Astrocyte of the cerebellum (primary cell): Measurements from ENCODE around the gene RFLNA.
A peak's percentile ranks its signal among the peaks of the same experiment; 100 is the strongest.

Experiments
- DNase-seq: peaks from one replicate; pipeline ENCODE4 v3.0.0-alpha.2; 2011; ENCODE audit warnings: low read depth
- H3K4me3 ChIP-seq: 2 replicates; pipeline ENCODE4 v1.5.1; 2011; ENCODE audit warnings: mild to moderate bottlenecking, low read depth, low read length, moderate library complexity
- CTCF ChIP-seq: IDR thresholded peaks from 2 replicates; pipeline ENCODE4 v1.5.1; 2012; ENCODE audit warnings: low read length, low read depth, moderate library complexity, mild to moderate bottlenecking; ENCODE audit errors: missing control alignments
- in situ Hi-C: cut with HindIII; loops from 2 replicates; pipeline ENCODE4 v1.10.0; 2017; ENCODE audit warnings: low sequenced_read_pairs

Gene RFLNA

GRCh38 chr12:124281309-124281708 lies 13.6 kb upstream of the RFLNA start:
- TF ChIP-seq CTCF, result no peak
- H3K4me3 ChIP-seq, result no peak overlapping the region
- DNase-seq, result no peak
- in situ Hi-C loops, result no loop called here

DNA sequence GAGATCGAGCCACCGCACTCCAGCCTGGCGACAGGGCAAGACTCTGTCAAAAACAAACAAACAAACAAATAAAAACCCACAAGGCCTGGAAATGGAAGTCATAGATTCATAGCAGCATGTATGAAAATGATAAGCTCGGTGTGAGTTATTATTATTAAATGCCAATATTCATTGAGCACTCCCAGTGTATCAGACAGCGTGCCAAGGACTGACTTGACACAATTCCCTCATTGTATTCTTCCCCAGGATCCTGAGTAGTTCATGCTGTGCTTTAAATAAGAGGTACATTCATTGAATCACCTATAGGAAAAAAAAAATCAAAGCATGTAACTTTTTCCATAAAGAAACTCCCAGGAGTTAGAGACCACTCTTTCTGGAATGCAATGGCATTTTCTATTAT lies 12.6 kb upstream of the RFLNA start:
- DNase-seq, result no peak
- no peak for TF ChIP-seq CTCF
- H3K4me3 ChIP-seq, result no peak overlapping the region
- in situ Hi-C loops, result no loop called here

DNA sequence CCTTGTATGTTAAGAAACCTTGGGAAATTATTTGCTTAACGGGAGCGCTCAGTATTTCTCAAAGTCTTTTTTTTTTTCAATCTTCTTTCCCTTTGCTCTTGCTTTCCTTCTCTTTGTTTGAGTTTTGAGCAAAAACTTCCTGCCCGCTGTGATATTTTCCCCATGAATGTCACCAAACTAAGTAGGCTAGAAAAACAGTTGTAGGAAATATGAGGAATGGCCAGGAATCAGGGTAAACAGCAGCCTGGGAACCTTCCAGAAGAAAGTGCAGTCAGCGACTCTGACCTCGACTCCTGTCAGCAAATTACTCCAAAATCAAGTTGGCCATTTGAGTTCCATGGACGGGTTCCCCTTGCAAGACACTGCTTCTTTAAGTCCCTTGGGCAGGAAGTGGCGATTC lies 11.6 kb upstream of the RFLNA start:
- DNase-seq, result no peak
- TF ChIP-seq CTCF, result no peak
- in situ Hi-C loops, result no loop called here

GRCh38 chr12:124284368-124284767 lies 10.5 kb upstream of the RFLNA start:
- in situ Hi-C loops, result no loop called here
- TF ChIP-seq CTCF, result no peak
- DNase-seq, result no peak
- H3K4me3 ChIP-seq, result no peak overlapping the region

More for the DNA sequence above, 11.6 kb upstream of the RFLNA start:
- no peak overlapping the region for H3K4me3 ChIP-seq

- DNase-seq, result peak; percentile 66
- no peak overlapping the region for H3K4me3 ChIP-seq
- TF ChIP-seq CTCF, result no peak
- in situ Hi-C loops, result no loop called here
Measured at GRCh38 chr12:124286414-124286813, 8.5 kb upstream of the RFLNA start.

- DNase-seq, result no peak
- in situ Hi-C loops, result no loop called here
- no peak overlapping the region for H3K4me3 ChIP-seq
- no peak for TF ChIP-seq CTCF
Measured at GRCh38 chr12:124286971-124287370, 7.9 kb upstream of the RFLNA start.
